Natural killer cell (primary cell): ENCODE results near the gene GNLY. TPM values are rescaled to one million over a fixed set of nuclear protein-coding genes. Genes with fewer than 3 reads are reported as not detected.

ENCODE experiments used
- ATAC-seq, 3 donors: fragments of 150-1000 bp in 2 of 3; fragments of 200-7000 bp in 1 of 3; cut with Tn5 transposase; 1 replicate in 1 of 3; 2 replicates in 2 of 3; pipeline ENCODE4 v1.10.0; 2021; ENCODE audit warnings: mild to moderate bottlenecking in 2 of 3, moderate library complexity in 2 of 3
- DNase-seq, 2 donors: peaks; one replicate each; pipeline versions ENCODE4 v3.0.0 to v3.0.0-alpha.2; 2013 to 2021; ENCODE audit warnings: mixed read lengths in 1 of 2
- H3K27ac ChIP-seq: one replicate; pipeline ENCODE4 v1.5.1; 2013; ENCODE audit warnings: mild to moderate bottlenecking, low read length
- H3K27me3 ChIP-seq: one replicate; pipeline ENCODE4 v1.6.1; 2013; ENCODE audit warnings: low read length; ENCODE audit not compliant: control insufficient read depth, insufficient read depth
- H3K36me3 ChIP-seq: one replicate; pipeline ENCODE4 v1.6.1; 2013; ENCODE audit warnings: low read length; ENCODE audit not compliant: control insufficient read depth, insufficient read depth
- H3K4me1 ChIP-seq: one replicate; pipeline ENCODE4 v1.6.1; 2013; ENCODE audit warnings: low read length; ENCODE audit not compliant: control insufficient read depth, insufficient read depth
- H3K4me3 ChIP-seq: one replicate; pipeline ENCODE4 v1.5.1; 2013; ENCODE audit warnings: low read length
- H3K9me3 ChIP-seq: one replicate; pipeline ENCODE4 v1.6.1; 2013; ENCODE audit warnings: low read length; ENCODE audit not compliant: control insufficient read depth, insufficient read depth
- H3K27ac Mint-ChIP-seq, 2 donors: one replicate each; pipeline ENCODE4 v1.8.0; 2022; ENCODE audit warnings: mild to moderate bottlenecking in 2 of 2, mixed read lengths in 2 of 2, moderate library complexity in 1 of 2
- H3K27me3 Mint-ChIP-seq, 2 donors: one replicate each; pipeline ENCODE4 v1.8.0; 2022; ENCODE audit warnings: low read depth in 2 of 2, mixed read lengths in 2 of 2
- H3K36me3 Mint-ChIP-seq: one replicate; pipeline ENCODE4 v1.8.0; 2022; ENCODE audit warnings: mixed read lengths
- H3K4me1 Mint-ChIP-seq, 2 donors: one replicate each; pipeline ENCODE4 v1.8.0; 2022; ENCODE audit warnings: mixed read lengths in 2 of 2
- H3K4me3 Mint-ChIP-seq: one replicate; pipeline ENCODE4 v1.8.0; 2022; ENCODE audit warnings: mild to moderate bottlenecking, moderate library complexity, mixed read lengths
- H3K9me3 Mint-ChIP-seq, 2 donors: one replicate each; pipeline ENCODE4 v1.8.0; 2022; ENCODE audit warnings: mixed read lengths in 2 of 2
- WGBS: methylation state at CpG from one replicate; pipeline ENCODE4 v1.1.7; 2013; ENCODE audit warnings: missing lambda C conversion rate; ENCODE audit not compliant: insufficient coverage; 5-methylcytosine and 5-hydroxymethylcytosine counted together
- intact Hi-C: fragments of 100-400 bp; cut with micrococcal nuclease; formaldehyde crosslinking; loops from one replicate; pipeline ENCODE4 v1.14.2; 2022
- total RNA-seq, 4 donors: library from RNA; stranded (reverse); fragments of 120-200 nt in 1 of 4; gene quantifications; one replicate each; pipeline versions ENCODE4 v1.2.3 to v1.2.4, GENCODE V29; 2013 to 2022
- TF ChIP-seq, protein P1 (sequence below): fragments of 200-600 bp; IDR thresholded peaks from one replicate; pipeline ENCODE4 v1.8.0; 2022; ENCODE audit warnings: antibody characterized with exemption

GNLY gene
- total RNA-seq, 3 donors from 2014 or later (not counting 1 experiment from before 2014, with no cell fraction given) = 4,938 to 8,199 (median 6,542) TPM

DNA sequence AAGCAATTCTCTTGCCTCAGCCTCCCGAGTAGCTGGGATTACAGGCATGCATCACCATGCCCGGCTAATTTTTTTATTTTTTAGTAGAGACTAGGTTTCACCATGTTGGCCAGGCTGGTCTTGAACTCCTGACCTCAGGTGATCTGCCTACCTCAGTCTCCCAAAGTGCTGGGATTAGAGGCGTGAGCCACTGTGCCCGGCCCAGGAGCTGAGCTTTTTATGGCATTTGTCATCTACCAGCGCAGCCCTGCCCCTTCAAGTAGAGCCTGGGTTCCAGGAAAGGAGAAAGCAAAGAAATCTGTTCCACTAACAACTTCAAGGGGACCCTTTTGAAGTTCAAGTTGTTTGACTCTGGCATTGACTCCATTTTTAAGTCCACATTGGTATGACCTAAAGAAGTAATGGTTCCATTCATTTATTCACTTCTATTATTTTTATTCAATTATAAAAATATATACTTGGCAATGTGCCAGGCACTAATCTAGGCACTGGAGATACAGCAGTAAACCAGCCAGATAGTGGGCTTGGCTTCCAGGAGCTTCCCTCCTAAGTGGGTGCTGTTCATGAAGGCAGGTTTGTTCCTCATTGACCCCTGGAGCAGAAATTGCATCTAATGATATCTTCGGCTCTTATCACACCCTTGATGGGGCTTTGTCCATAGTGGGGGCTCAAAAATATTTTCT, 18.2 kb upstream of the GNLY start:
- no peak overlapping the region for H3K4me3 ChIP-seq
- no peaks in the 10 kb centered on the region for H3K9me3 Mint-ChIP-seq
- H3K4me3 Mint-ChIP-seq = no peak overlapping the region
- no peaks in the 10 kb centered on the region for H3K9me3 ChIP-seq
- H3K36me3 ChIP-seq = no peaks in the 10 kb centered on the region
- H3K27ac Mint-ChIP-seq = no peak overlapping the region
- ATAC-seq = no peak
- peaks cover 27% of the 10 kb centered on the region for H3K4me1 ChIP-seq
- no peaks in the 10 kb centered on the region for H3K27me3 ChIP-seq
- WGBS = 89% methylated on average over 6 of the region's 6 CpGs
- TF ChIP-seq, protein P1, sequence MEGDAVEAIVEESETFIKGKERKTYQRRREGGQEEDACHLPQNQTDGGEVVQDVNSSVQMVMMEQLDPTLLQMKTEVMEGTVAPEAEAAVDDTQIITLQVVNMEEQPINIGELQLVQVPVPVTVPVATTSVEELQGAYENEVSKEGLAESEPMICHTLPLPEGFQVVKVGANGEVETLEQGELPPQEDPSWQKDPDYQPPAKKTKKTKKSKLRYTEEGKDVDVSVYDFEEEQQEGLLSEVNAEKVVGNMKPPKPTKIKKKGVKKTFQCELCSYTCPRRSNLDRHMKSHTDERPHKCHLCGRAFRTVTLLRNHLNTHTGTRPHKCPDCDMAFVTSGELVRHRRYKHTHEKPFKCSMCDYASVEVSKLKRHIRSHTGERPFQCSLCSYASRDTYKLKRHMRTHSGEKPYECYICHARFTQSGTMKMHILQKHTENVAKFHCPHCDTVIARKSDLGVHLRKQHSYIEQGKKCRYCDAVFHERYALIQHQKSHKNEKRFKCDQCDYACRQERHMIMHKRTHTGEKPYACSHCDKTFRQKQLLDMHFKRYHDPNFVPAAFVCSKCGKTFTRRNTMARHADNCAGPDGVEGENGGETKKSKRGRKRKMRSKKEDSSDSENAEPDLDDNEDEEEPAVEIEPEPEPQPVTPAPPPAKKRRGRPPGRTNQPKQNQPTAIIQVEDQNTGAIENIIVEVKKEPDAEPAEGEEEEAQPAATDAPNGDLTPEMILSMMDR = no peak
- H3K36me3 Mint-ChIP-seq = no peaks in the 10 kb centered on the region
- H3K27me3 Mint-ChIP-seq = peaks cover 0 to 4% of the 10 kb centered on the region in 2 donors
- peaks cover 9 to 15% of the 10 kb centered on the region in 2 donors for H3K4me1 Mint-ChIP-seq
- intact Hi-C loops = loop anchor here (5.0 kb wide), 1 partner anchor 51 kb away; no protein-coding TSS in a partner anchor
- no peak for DNase-seq
- H3K27ac ChIP-seq = no peak overlapping the region

DNA sequence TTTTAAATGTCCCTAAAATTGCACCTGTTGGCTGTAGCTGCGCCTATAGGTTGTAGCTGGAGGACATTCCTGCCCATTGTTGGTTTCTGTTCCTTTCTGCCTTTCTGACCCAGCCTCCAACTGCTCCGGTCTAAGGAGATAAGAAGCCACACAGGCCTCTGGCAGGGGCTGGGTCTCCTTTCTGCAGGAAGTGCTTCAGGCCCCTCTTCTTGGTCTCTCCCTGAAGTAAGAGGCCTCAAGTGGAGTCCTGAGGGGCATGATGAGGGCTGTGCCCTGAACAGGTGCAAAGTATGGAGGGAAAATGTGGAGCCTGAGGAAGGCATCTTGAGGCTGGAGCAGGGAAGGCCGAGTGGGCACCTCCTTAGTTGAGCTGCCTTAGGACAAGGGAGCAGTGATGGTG, 15.8 kb upstream of the GNLY start:
- 72% methylated on average over 3 of the region's 3 CpGs for WGBS
- no peak overlapping the region for H3K4me3 ChIP-seq
- H3K9me3 Mint-ChIP-seq = no peaks in the 10 kb centered on the region
- no peaks in the 10 kb centered on the region for H3K27me3 ChIP-seq
- H3K36me3 ChIP-seq = no peaks in the 10 kb centered on the region
- peaks cover 23 to 24% of the 10 kb centered on the region in 2 donors for H3K4me1 Mint-ChIP-seq
- no peaks in the 10 kb centered on the region for H3K36me3 Mint-ChIP-seq
- peaks cover 44% of the 10 kb centered on the region for H3K4me1 ChIP-seq
- no peaks in the 10 kb centered on the region for H3K9me3 ChIP-seq
- no peak overlapping the region for H3K27ac ChIP-seq
- DNase-seq (no peak), ATAC-seq (no peak)
- peaks cover 0 to 4% of the 10 kb centered on the region in 2 donors for H3K27me3 Mint-ChIP-seq
- peak overlapping the region; percentile 7 for H3K4me3 Mint-ChIP-seq
- TF ChIP-seq, protein P1 = no peak
- intact Hi-C loops = loop anchor here (5.0 kb wide), 1 partner anchor 49 kb away; no protein-coding TSS in a partner anchor
- no peak overlapping the region for H3K27ac Mint-ChIP-seq

DNA sequence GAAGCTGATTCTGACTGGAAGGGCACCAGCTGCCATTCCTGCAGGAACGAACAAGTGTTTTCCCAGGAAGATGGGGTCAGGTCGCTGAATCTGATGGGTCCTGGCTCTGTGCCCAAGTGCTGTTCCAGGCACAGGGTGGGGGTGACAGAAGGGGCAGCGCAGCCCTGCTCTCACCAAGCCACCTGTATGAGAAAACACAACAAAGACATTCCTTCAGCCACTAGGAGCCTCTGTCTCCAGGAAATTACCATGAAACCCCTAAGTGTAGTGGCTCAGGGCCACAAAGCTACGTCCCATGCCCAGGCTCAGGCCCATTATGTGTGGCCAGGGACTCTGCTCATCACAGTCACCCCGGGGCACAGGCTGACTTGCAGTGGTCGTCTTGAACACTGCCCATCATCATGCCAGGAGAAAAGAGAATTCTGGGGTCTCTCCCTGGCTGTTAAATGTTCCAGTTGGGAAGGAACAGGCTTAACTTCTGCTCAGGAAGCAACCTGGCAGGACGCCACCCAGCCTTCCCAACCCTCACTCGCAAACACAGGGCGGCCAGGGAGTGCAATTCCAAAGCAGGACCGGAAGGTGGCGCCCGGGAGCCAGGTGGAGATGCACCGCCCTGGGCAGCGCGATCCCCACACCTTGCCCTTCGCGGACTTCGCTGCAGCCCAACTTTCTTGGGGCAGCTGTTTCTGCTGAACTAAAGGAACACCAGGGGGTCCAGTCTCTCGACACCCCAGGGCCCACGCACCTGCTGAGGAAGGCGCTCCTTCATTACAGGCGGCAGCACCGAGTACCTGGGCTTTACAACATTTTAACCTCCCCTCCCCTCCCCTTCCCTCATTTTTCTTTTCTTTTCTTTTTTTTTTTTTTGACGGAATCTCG, 15.1 kb upstream of the GNLY start:
- Mint-ChIP-seq H3K27ac (peak overlapping the region in 1 of 2 donors; percentile 13), H3K36me3 (no peaks in the 10 kb centered on the region), H3K4me3 (peak overlapping the region; percentile 22), H3K9me3 (no peaks in the 10 kb centered on the region), H3K4me1 (peaks cover 24 to 27% of the 10 kb centered on the region in 2 donors), H3K27me3 (peaks cover 0 to 4% of the 10 kb centered on the region in 2 donors)
- intact Hi-C loops = loop anchor here (1.0 to 5.0 kb wide), 3 partner anchors 28 to 135 kb away; no protein-coding TSS in a partner anchor
- peaks cover 49% of the 10 kb centered on the region for H3K4me1 ChIP-seq
- H3K27me3 ChIP-seq = no peaks in the 10 kb centered on the region
- whole genome bisulfite sequencing = 23% methylated on average over 25 of the region's 25 CpGs
- DNase-seq = peak; percentile 80 to 85
- TF ChIP-seq, protein P1 = peak; percentile 96
- no peaks in the 10 kb centered on the region for H3K36me3 ChIP-seq
- H3K9me3 ChIP-seq = no peaks in the 10 kb centered on the region
- H3K4me3 ChIP-seq = no peak overlapping the region
- no peak overlapping the region for H3K27ac ChIP-seq
- peak; percentile 95 to 99 (median 97) for ATAC-seq
